Hematopoietic multipotent progenitor cell treated with erythropoietin and hydrocortisone succinate and interleukin-3 and kit ligand, for 6 days (in vitro differentiated cells): Measurements from ENCODE around the gene JDP2.

ENCODE experiments used
- DNase-seq: peaks from one replicate; pipeline ENCODE4 v3.0.0-alpha.2; 2015

Gene JDP2

GRCh38 chr14:75438486-75439080, 10.8 kb downstream of the JDP2 start:
- no peak for DNase-seq

- no peak for DNase-seq
Measured at GRCh38 chr14:75439989-75440388, 12.2 kb downstream of the JDP2 start.

- DNase-seq = no peak
Measured at GRCh38 chr14:75440733-75441477, 13.1 kb downstream of the JDP2 start.

GRCh38 chr14:75441728-75442127, 13.9 kb downstream of the JDP2 start:
- no peak for DNase-seq

- no peak for DNase-seq
Measured at GRCh38 chr14:75442166-75442565, 14.3 kb downstream of the JDP2 start.

- peak; percentile 48 for DNase-seq
Measured at GRCh38 chr14:75442642-75443041, 14.8 kb downstream of the JDP2 start.

GRCh38 chr14:75443203-75443969, 15.6 kb downstream of the JDP2 start:
- DNase-seq = no peak

GRCh38 chr14:75445236-75445635, 17.4 kb downstream of the JDP2 start:
- DNase-seq = no peak

- no peak for DNase-seq
Measured at GRCh38 chr14:75445963-75446362, 18.1 kb downstream of the JDP2 start.

GRCh38 chr14:75446447-75446846, 18.6 kb downstream of the JDP2 start:
- DNase-seq = peak; percentile 57

- DNase-seq = no peak
Measured at GRCh38 chr14:75448209-75448608, 20.4 kb downstream of the JDP2 start.

- no peak for DNase-seq
Measured at GRCh38 chr14:75449036-75449435, 21.2 kb downstream of the JDP2 start.

GRCh38 chr14:75449696-75450095, 21.9 kb downstream of the JDP2 start:
- DNase-seq = no peak

- DNase-seq = no peak
Measured at GRCh38 chr14:75450381-75451276, 22.8 kb downstream of the JDP2 start.

GRCh38 chr14:75452324-75452723, 24.5 kb downstream of the JDP2 start:
- no peak for DNase-seq

GRCh38 chr14:75452900-75453816, 25.3 kb downstream of the JDP2 start:
- no peak for DNase-seq

- DNase-seq = peak; percentile 71
Measured at GRCh38 chr14:75453817-75454434, 26.1 kb downstream of the JDP2 start.

- DNase-seq = peak; percentile 63
Measured at GRCh38 chr14:75454963-75455546, 27.2 kb downstream of the JDP2 start.

- no peak for DNase-seq
Measured at GRCh38 chr14:75456069-75456996, 28.5 kb downstream of the JDP2 start.

- DNase-seq = no peak
Measured at GRCh38 chr14:75456997-75457335, 29.1 kb downstream of the JDP2 start.
